Brain pericyte (primary cell): ENCODE data around the gene CTBS.

Experiments used
- DNase-seq: peaks from one replicate; pipeline ENCODE4 v3.0.0-alpha.2; 2012; ENCODE audit warnings: low read depth, low spot score

The CTBS gene

DNA sequence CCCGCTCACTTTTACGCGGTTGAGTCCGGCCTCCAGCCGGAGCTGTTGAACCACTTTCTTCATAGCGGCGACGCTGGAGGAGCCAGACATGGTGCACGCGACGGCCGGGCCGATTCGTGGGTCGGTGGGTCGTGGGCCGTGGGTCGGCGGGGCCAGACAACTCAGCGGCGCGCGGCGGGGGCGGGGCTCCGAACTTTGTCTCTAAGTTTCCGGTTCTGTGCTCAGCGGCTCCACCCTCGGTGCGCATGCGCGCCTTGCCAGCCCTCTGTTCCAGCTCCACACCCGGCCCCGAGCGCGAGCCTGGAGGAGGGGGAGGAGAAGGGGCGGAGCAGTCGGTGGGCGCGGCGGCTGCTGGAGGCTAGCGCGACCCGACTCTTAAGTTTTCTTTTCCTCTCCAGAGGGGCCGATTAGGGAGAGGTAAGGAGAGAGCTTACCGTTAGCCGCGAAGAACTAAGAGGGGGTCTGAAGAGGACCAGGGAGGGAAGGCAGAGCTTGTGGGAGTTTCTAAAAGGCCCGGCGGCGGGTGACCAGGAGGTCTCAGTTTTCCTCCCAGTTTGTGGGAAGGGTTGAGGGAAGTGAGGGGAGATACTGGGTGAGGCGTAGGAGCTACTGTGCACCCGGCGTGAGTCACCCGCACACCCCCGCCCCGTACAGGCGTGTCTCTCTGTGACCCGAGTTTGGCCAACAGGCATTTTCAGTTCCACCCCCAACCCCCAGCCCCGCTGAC is 68.1 kb downstream of the CTBS start, which contains the start of the genes GNG5 and SPATA1:
GNG5 (minus strand) TSS at position 580 of the 727 bp plus-strand sequence; CDS start at position 90, 490 bp downstream.
SPATA1 (plus strand) TSS at position 385 of the 727 bp plus-strand sequence. CDS start 9,974 bp downstream, outside the sequence.
- peak; percentile 83 for DNase-seq

GRCh38 chr1:84505493-84506001 is 68.7 kb downstream of the CTBS start:
- peak; percentile 25 for DNase-seq

GRCh38 chr1:84504580-84505492 is 69.4 kb downstream of the CTBS start:
- no peak for DNase-seq

- DNase-seq = no peak
Measured at GRCh38 chr1:84502927-84503326, 71.3 kb downstream of the CTBS start.
